HuH-7 (cell line): ENCODE measurements around the gene CTSL.
A peak's percentile ranks its signal among the peaks of the same experiment; 100 is the strongest.

Experiments
- DNase-seq: peaks from one replicate; pipeline ENCODE4 v3.0.0; 2011; ENCODE audit warnings: low spot score

CTSL gene

GRCh38 chr9:87725900-87726709, at the start of gene CTSL:
CTSL (plus strand) TSS chr9:87726119; CDS start chr9:87727604, 1,485 bp downstream.
- DNase-seq: peak; percentile 66

DNA sequence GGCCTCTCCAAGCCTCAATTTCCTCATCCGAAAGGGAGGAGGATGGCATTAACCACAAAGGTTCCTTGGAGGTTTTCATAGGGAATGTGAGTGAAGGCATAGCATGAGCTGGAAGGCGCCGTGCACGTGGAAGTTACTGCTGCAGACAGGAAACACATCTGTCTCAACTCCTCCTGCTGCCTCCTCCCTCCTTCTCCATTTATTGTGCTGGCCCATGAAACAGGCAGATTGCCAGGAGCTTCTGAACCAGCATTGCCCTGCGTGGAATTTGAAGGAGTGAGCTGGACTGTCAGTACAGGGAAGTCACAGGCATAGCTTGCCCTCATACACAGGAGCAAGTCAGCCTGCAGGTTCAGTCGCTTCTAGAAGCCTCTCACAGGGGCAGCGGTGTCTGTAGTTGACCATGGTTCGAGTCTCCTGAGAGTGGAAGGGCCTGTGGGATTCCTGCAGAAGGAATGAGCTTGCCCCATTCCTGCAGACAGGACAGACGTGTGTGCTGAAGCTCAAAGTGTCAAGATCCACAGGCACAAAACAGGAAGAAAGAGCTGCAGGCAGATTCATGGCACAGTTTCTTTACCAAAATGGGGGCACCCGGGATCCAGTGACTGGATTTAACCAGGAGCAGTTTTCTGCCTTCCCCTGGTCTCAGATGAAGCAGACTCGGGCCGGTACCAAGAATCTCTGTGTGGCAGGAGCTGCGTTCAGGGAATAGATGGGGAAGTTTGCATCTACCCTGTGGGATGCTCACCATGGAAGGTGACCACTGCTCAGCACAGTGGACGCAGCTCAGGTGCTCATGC, 48.7 kb upstream of the CTSL start:
- no peak for DNase-seq

GRCh38 chr9:87677776-87678587, 47.9 kb upstream of the CTSL start:
- no peak for DNase-seq

- DNase-seq: peak; percentile 75
These were observed 47.1 kb upstream of the CTSL start for GRCh38 chr9:87678650-87679355.

DNA sequence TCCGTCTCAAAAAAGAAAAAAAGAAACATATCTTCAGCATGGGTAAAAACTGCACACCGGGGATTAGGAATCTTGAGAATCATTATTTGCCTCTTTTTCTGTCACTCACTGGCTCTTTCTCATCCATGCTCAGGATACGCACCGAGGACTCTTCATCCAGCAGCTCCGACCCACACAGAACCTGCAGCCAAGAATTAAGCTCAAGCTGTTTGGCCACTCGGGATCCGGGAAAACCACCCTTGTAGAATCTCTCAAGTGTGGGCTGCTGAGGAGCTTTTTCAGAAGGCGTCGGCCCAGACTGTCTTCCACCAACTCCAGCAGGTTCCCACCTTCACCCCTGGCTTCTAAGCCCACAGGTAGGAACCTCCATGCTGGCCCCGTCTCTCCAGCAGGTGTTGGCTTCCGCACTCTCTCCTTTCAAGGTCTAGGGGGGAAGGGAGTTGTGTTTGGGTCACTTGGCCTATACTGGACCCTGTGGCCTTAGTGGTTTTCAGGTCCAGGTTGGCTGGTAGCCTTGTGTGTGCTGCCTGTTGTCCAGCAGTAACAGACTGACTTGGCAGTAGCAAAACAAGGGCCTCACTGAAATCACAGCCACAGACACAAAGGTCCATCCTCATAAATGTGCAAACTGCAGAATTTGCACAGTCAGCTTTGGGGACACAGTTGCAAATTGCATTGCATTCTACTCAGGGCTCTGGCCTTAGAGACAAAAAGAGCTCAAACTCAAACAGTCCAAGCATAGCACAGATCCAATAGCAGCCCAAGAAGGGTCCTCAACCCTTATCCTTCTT, 44.5 kb upstream of the CTSL start:
- DNase-seq: no peak

- no peak for DNase-seq
These were observed 43.8 kb upstream of the CTSL start for GRCh38 chr9:87682085-87682484.

DNA sequence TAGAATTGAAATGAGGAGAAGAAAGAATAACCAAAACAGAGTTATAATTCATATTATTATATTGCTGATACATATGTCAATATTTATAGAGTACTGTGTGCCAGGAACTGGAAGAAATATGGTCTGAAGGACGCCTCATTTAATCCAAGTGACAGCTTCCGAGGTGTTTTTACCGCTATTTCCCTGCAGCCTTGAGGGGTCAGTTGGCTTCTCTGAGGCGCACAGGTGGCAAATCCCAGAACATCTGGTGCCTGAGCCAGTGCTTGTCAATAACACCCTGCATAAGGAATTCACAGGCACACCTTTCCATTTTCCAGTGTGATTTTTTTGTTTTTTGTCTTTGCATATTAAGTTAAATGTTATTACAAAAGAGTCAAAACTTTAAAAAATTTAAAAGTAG, 43.3 kb upstream of the CTSL start:
- no peak for DNase-seq

- DNase-seq: no peak
These were observed 41.9 kb upstream of the CTSL start for GRCh38 chr9:87683751-87684626.

DNA sequence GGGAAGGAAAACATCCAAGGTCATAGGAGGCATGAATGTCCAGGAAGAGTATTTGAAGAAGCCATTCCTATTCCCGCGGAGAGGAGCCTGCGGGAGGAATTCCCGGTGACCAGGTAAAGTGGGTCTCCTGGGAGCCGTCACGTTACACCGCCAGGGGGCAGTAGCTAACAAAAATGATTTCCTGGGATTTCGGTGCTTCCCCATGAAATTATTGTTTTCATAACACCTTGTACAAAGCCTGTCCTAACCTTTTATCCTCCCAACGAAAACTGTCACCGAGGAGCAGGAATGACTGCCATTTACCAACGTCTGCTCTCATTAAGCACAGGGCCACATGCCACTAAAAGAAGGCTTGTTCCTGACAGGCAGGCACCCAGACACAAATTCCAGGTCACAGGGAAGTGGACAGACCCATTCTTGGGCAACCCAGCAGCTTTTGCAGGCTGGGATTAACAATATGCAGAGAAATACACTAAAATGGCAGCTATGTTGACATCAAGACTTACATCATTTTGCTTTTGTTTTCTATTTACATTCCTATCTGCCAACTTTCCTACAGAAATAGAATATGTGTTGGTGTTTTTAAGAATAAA, 41.2 kb upstream of the CTSL start:
- peak; percentile 70 for DNase-seq

DNA sequence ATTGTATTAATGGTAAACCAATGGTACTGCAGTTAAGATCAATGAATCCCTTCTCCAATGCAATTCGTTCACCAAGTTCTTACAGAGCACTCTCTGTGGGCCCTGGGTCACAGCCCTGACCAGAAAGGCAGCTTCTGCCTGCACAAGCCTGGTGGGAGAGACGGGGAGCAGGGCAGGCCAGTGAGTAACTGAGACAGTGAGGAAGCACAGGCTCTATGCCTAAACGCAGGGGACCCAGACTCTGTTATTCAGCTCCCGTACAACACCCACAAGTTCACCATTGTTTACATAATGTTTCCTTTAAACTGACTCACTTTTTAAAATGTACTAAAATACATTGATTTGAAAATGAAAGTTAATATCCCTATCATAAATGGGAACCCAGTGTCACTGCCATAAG, 40.5 kb upstream of the CTSL start:
- DNase-seq: no peak

DNA sequence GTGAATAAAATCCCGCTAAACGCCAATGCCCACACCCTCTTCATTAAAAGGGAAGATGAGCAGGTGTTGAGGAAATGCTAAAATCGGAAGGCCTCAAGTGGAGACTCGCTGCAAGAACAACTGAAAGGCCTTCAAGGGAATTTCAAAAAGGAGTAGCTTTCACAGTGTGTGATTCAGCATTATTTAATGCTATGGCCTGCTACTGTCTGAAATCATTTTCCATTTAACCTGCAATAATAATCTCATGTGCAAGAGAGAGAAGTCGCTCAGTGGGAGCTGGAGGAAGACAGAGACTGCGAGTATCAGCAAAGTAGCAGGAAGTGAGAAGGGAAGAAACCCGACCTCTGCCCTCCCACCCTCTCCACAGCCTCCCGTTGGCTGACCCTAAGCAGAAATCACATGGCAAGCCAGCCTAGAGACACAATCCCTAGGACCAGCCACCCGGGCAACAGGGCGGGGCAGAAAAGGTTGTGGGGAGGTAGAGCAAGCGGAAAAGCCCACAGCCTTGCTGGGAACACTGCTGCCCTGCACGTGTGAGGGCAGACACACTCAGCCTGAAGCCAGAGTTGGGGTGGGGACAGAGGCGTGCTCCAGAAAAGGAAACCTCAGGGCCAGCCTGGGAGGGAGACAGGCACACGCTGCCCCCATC, 39.9 kb upstream of the CTSL start:
- no peak for DNase-seq

DNA sequence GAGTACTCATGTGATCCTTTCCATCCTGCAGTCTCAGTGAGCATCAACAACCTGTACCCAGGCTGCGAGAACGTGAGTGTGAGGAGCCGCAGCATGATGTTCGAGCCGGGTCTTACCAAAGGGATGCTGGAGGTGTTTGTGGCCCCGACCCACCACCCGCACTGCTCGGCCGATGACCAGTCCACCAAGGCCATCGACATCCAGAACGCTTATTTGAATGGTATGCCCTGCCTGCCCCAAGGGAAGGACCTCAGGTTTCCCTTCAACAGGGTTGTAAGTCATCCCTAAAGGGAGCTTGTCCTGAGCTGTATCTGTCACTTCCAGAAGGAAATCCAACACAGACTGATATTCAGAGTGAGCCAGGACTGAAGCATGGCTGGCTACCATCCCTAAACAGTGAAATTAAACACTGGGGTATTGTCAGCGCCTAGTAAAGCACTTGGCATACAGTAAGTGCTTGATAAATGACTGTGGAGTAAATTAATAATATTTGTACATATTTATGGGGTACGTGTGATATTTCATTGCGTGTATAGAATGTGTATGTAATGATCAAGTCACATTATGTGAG, 39.3 kb upstream of the CTSL start:
- no peak for DNase-seq

DNA sequence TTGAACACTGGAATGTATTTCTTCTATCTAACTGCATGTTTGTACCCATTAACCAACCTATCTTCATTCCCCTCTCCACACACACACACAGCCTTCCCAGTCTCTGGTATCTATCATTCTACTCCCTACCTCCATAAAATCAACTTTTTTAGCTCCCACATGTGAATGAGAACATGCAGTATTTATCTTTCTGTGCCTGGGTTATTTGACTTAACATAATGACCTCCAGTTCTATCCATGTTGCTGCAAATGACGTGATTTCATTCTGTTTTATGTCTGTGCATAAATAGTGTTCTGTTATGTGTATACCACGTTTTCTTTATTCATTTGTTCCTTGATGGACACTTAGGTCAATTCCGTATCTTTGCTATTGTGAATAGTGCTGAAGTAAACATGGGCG, 38.7 kb upstream of the CTSL start:
- DNase-seq: no peak

DNA sequence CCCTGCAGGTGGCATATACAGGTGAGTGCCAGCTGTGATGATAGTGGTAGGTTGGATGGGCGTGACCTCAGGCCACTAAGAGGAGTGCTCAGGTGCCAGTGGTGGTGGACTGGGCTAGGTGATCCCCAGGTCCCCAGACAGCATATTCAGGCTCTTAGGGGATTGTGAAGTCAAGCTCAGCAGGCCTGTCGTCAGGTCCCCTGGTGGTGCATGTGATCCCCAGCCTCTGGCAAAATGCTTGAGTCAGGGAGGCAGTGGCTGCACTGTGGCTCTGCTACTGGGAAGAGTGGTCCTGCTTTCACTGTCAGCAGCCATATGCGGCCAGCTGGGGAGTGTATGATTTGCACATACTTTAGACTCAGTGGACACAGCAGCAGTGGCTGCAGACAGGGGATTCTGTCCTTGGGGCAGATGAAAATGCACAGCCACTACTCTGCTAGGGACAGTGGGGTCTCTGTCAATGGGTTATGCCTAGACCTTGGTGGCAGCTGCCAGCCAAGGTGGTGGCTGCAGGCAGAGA, 31.6 kb upstream of the CTSL start:
- no peak for DNase-seq

- DNase-seq: no peak
These were observed 30.4 kb upstream of the CTSL start for GRCh38 chr9:87695523-87695922.

DNA sequence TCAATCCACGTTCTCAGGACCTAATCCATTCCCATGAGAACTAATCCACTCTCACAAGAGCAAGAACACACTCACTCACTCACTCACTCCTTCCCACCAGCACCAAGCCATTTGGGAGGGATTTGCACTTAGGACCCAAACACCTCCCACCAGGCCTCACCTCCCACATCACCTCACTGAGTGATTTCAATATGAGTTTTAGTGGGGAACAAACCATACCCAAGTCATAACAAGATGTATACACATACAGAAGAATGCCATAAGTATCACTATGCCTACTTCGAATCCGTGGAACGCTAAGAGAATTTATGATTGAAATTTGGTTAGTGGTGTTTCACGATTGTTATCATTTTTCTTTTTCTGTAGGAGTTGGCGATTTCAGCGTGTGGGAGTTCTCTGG, 29.3 kb upstream of the CTSL start:
- no peak for DNase-seq

GRCh38 chr9:87698069-87698809, 27.7 kb upstream of the CTSL start:
- no peak for DNase-seq

- DNase-seq: no peak
These were observed 26.1 kb upstream of the CTSL start for GRCh38 chr9:87699835-87700234.
